Spinal cord (tissue), 10 donors: Measurements from ENCODE around the gene SPTBN4. TPM values are rescaled to one million over a fixed set of nuclear protein-coding genes. Genes with fewer than 3 reads are reported as not detected.

ENCODE experiments used
- DNase-seq, 6 donors: peaks; one replicate each; pipeline versions ENCODE4 v3.0.0 to v3.0.0-alpha.2; 2013 to 2015; ENCODE audit warnings: low spot score in 6 of 6, low read depth in 4 of 6
- H3K27ac ChIP-seq: one replicate; pipeline ENCODE4 v1.5.1; 2013; ENCODE audit warnings: low read depth, low read length, control low read depth
- H3K27me3 ChIP-seq: one replicate; pipeline ENCODE4 v1.6.1; 2013; ENCODE audit warnings: low read length; ENCODE audit not compliant: control insufficient read depth, insufficient read depth
- H3K36me3 ChIP-seq: one replicate; pipeline ENCODE4 v1.6.1; 2013; ENCODE audit warnings: low read length; ENCODE audit not compliant: control insufficient read depth, insufficient read depth
- H3K4me1 ChIP-seq: one replicate; pipeline ENCODE4 v1.6.1; 2013; ENCODE audit warnings: low read length; ENCODE audit not compliant: control insufficient read depth, insufficient read depth
- H3K4me3 ChIP-seq: one replicate; pipeline ENCODE4 v1.5.1; 2013; ENCODE audit warnings: low read depth, low read length, control low read depth
- H3K9me3 ChIP-seq: one replicate; pipeline ENCODE4 v1.6.1; 2013; ENCODE audit warnings: low read length; ENCODE audit not compliant: control insufficient read depth, insufficient read depth
- WGBS: methylation state at CpG from one replicate; pipeline ENCODE4 v1.1.5; 2013; ENCODE audit warnings: missing lambda C conversion rate; ENCODE audit not compliant: insufficient coverage; 5-methylcytosine and 5-hydroxymethylcytosine counted together
- long read RNA-seq, 4 donors: transcript quantifications; one replicate each; lab custom pipeline, GENCODE V29; 2026
- polyA plus RNA-seq, 2 donors: library from polyadenylated mRNA; unstranded; fragments of 120-200 nt; gene quantifications; one replicate each; pipeline ENCODE4 v1.2.1, GENCODE V29; 2013; ENCODE audit not compliant: insufficient read length in 2 of 2
- total RNA-seq, 2 donors: library from RNA; depleted of rRNA in 1 of 2; stranded (reverse); fragments of 120-200 nt in 1 of 2; fragments of >200 nt in 1 of 2; gene quantifications; one replicate each; pipeline versions ENCODE4 v1.2.3 to v1.2.4, GENCODE V29; 2013 to 2014
- donor health status: healthy.

Gene SPTBN4
- total RNA-seq, result 10 to 100 TPM; 13.9 to 24.2 TPM
- polyA plus RNA-seq, result 10 to 100 TPM; 31.9 to 43.8 TPM
- long read RNA-seq, donor 1, partial matches to known transcripts, result 0 of 2 reads
- long read RNA-seq, donor 1, other reads (novel, unspliced or antisense), result 0 of 2 reads
- long read RNA-seq, donor 2, partial matches to known transcripts, result 0 of 2 reads
- long read RNA-seq, donor 2, other reads (novel, unspliced or antisense), result 0 of 2 reads
- long read RNA-seq, donor 3, partial matches to known transcripts, result 0 of 1 reads
- long read RNA-seq, donor 3, other reads (novel, unspliced or antisense), result 0 of 1 reads
- long read RNA-seq, donor 4, result 0 reads

DNA sequence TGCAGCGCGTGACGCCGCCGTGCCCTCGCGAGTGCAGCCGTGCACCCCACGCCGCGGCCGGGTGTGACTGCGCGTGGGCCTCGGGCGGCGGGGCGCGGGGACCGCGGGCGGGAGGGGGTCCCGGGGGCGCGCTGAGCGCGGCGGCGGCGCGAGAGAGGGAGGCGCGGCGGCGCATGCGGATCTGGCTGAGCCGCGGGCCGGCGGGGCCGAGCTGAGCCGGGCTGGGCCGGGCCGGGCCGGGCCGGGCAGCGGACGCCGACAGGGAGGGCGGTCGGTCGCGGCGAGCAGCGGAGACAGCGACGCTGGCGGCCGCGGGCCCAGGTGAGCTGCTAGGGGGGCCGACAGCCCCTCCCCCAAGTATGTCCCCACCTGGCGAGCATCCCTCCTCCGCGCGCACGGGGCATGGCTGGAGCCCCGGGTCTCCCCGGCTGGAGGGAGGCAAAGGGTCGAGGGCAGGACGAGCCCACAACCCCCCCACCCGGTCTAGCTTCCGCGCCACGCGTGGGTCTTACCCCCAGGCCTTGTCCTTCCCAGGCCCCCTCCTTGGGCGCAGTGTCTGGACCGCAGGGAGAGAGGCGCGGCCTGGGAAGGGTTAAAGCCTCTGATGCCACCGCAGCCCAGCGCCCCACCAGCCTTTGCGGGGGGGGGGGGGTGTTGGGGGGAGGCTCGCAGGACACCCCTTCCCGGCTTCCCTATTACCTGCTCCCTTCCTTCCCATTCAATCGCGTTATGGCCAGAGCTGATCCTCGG is at the start of gene SPTBN4:
Gene SPTBN4 (plus strand): TSS at position 17 of the 750 bp plus-strand sequence. CDS start 5,621 bp downstream, outside the sequence.
- Histone ChIP-seq H3K4me3 (peak within 1 kb of the TSS; percentile 78), H3K27me3 (no peaks in the 10 kb centered on the region), H3K27ac (peak within 1 kb of the TSS; percentile 77), H3K4me1 (peaks cover 28% of the 10 kb centered on the region), H3K9me3 (no peaks in the 10 kb centered on the region), H3K36me3 (peaks cover 7% of the 10 kb centered on the region)
- DNase-seq, result peak in 3 of 6 donors; percentile 4 to 21 (median 17)
- WGBS, result under 1% methylated on average over 70 of the region's 87 CpGs

DNA sequence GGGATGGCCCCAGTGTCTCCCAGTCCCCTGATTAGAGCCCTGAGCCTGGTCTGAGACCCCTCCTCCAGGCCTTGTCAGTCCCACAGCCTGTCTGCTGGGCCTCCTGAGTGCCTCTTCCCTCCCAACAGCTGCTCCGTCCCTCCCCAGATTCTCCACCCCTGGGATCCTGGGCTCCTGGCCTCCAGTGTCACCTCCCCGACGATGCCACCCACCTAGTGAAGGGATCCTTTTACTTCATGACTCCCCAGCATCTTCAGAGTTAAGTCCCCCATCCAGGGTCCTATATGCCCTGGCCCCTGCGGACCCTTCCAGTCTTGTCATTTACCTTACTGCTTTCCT is 49.2 kb upstream of the SPTBN4 start:
- H3K36me3 ChIP-seq, result peaks cover 2% of the 10 kb centered on the region
- DNase-seq, result no peak
- peaks cover 47% of the 10 kb centered on the region for H3K4me1 ChIP-seq

DNA sequence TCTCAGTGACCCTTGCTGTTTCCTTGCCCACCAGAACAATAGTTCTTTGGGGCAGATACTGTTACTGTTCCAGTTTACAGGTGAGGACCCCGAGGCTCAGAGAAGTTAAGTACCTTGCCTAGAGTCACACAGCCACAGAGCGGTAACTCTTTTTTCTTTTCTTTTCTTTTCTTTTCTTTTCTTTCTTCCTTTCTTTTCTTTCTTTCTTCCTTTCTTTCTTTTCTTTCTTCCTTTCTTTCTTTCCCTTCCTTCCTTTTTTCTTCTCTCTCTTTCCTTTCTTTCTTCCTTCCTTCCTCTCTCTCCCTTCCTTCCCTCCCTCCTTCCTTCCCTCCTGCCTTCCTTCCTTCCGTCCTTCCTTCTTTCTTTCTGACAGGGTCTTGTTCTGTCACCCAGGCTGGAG is 48.8 kb upstream of the SPTBN4 start:
- Histone ChIP-seq H3K4me3 (no peak overlapping the region), H3K9me3 (no peaks in the 10 kb centered on the region), H3K4me1 (peaks cover 44% of the 10 kb centered on the region), H3K27me3 (no peaks in the 10 kb centered on the region), H3K36me3 (peaks cover 6% of the 10 kb centered on the region), H3K27ac (peak overlapping the region; percentile 59)
- 82% methylated on average over 3 of the region's 3 CpGs for WGBS
- no peak for DNase-seq

More for the DNA sequence above, 49.2 kb upstream of the SPTBN4 start:
- WGBS, result 72% methylated on average over 4 of the region's 4 CpGs
- peak overlapping the region; percentile 59 for H3K27ac ChIP-seq
- no peak overlapping the region for H3K4me3 ChIP-seq
- H3K27me3 ChIP-seq, result no peaks in the 10 kb centered on the region
- no peaks in the 10 kb centered on the region for H3K9me3 ChIP-seq

DNA sequence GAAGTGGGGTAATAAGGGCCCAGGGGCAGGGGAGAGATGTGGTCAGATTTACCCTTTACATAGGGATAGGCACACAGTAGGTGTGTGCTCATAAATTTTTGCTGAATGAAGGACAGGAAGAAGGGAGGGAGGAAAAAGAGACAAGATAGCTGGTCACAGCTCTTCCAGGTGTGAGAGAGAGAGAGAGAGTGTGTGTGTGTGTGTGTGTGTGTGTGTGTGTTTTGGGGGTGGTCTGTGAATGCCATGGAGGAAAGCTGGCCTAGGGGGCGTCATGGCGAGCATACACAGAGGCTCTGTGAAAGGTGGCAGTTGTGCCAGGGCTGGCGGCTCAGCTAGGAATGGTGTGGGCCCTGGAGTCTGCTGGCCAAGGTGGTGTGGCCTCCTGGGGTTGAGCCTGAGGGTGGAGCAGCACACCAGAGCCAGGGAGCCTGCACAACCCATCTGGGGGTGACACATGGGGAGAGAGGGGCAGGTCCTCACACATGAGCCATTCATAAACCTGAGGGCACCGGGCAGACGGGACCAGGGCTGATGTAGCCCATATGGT is 47.7 kb upstream of the SPTBN4 start:
- no peak overlapping the region for H3K27ac ChIP-seq
- H3K4me1 ChIP-seq, result peaks cover 37% of the 10 kb centered on the region

DNA sequence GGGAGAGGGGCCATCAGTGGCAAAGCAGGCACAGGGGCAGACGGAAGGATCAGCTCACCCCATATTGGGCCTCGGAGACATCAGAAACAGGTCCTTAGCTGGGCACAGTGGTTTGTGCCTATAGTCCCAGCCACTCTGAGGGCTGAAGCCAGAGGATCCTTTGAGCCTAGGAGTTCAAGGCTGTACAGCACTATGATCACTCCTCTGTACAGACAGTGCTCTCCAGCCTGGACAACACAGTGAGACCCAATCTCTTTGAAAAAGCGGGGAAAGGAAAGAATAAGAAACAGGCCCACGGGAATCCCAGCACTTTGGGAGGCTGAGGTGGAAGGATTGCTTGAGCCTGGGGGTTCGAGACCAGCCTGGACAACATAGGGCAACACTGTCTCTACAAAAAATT is 47.0 kb upstream of the SPTBN4 start:
- WGBS, result 91% methylated on average over 5 of the region's 5 CpGs

More for the DNA sequence above, 47.7 kb upstream of the SPTBN4 start:
- Histone ChIP-seq H3K4me3 (no peak overlapping the region), H3K36me3 (peaks cover 10% of the 10 kb centered on the region), H3K9me3 (no peaks in the 10 kb centered on the region), H3K27me3 (no peaks in the 10 kb centered on the region)
- no peak for DNase-seq
- WGBS, result 54% methylated on average over 5 of the region's 5 CpGs

DNA sequence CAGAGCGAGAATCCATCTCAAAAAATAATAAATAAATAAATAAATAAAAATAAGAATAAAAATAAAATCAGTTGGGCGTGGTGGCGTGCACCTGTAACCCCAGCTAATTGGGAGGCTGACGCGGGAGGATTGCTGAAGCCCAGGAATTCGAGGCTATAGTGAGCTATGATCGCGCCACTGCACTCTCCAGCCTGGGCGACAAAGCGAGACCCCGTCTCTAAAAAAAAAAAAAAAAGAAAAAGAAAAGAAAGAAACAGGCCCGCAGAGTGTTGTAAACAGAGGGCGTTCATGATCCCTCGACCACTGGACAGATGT is 46.4 kb upstream of the SPTBN4 start:
- Histone ChIP-seq H3K27me3 (no peaks in the 10 kb centered on the region), H3K27ac (peak overlapping the region; percentile 99), H3K4me3 (peak overlapping the region; percentile 78), H3K36me3 (peaks cover 10% of the 10 kb centered on the region), H3K4me1 (peaks cover 35% of the 10 kb centered on the region), H3K9me3 (no peaks in the 10 kb centered on the region)
- DNase-seq, result no peak
- 21% methylated on average over 9 of the region's 14 CpGs for WGBS

More for the DNA sequence above, 47.0 kb upstream of the SPTBN4 start:
- H3K27ac ChIP-seq, result no peak overlapping the region
- H3K9me3 ChIP-seq, result no peaks in the 10 kb centered on the region
- no peak for DNase-seq
- no peaks in the 10 kb centered on the region for H3K27me3 ChIP-seq
- no peak overlapping the region for H3K4me3 ChIP-seq
- peaks cover 10% of the 10 kb centered on the region for H3K36me3 ChIP-seq
- peaks cover 36% of the 10 kb centered on the region for H3K4me1 ChIP-seq

DNA sequence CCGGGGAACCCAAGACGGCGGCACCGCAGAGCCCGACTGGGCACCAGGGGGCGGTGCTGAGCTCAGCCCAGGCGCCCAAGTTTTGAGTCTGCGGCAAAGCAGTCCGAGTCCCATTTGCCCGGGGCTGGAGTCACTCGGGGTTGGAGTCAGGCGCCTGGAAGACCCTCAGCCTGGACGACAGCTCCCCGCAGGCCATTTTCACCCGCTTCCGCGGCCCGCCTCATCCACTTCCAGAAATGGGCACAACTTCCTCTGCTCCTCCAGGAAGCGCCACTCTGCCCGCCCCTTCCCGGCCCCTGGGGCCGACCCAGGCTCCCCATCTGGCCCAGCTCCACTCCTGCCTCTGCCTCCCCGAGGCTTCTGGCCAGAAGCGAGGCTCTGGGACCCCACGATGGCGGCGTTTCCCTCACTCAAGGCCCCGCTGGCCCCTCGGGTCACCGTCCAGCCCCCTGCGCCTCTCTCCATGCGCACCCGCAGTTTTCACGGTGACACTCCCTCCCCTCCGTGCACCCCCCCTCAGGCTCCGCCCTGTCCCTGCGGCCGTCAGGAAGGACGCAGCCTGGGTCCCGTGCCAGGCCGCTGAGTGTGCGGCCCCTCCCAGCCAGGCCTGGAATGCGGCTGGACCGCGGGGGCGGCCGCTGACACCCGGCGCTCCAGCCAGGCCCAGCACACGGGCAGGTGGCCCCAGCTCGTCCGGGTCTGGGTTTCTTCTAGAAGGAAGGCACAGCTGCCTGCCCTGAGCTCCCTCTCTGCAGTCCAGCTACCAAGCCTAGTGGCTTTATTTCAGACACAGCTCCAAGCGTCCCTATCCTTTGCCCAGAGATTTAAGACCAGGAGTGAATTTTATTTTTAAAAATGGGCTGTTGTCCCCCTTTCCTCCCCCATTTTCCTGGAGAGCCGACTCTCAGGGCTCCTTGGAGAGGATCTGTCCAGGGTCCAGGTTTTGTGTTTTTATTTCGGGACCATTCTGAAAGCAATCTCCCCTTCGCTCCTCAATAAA is 45.7 kb upstream of the SPTBN4 start:
- H3K4me3 ChIP-seq, result peak overlapping the region; percentile 78
- peak in 4 of 6 donors; percentile 42 to 93 (median 70) for DNase-seq
- peaks cover 10% of the 10 kb centered on the region for H3K36me3 ChIP-seq
- H3K27ac ChIP-seq, result peak overlapping the region; percentile 99
- under 1% methylated on average over 52 of the region's 56 CpGs for WGBS
- peaks cover 35% of the 10 kb centered on the region for H3K4me1 ChIP-seq
- H3K9me3 ChIP-seq, result no peaks in the 10 kb centered on the region
- H3K27me3 ChIP-seq, result no peaks in the 10 kb centered on the region

DNA sequence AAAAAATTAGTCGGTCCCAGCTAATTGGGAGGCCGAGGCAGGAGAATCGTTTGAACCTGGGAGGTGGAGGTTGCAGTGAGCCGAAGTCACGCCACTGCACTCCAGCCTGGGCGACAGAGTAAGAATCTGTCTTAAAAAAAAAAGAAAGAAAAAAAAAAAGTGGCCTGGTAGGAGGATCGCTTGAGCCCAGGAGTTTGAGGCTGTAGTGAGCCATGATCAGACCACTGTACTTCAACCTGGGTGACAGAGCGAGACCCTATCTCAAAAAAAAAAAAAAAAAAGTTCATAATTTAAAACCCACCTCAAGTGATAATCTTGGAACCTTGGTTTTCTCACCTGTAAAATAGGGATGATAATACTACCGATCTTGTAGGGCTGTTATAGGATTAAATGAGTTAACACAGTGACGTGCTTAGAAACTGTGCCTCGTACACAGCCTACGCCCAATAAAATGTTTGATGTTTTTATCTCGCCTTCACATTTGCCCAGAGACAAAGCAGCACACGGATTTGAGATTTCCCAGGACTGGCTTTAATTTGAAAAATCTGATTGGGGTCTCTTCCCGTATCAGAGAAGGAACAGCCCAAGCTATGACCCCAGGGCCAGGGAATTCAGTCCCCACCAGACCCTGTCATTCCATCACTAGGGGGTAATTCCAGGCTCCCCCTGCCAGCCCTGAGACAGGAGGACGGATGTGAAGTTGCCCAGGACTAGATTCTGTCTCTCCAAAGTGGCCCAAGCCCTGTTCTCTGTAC is 44.6 kb upstream of the SPTBN4 start:
- peak overlapping the region; percentile 99 for H3K27ac ChIP-seq

More for the DNA sequence above, 44.6 kb upstream of the SPTBN4 start:
- Histone ChIP-seq H3K36me3 (peaks cover 10% of the 10 kb centered on the region), H3K9me3 (no peaks in the 10 kb centered on the region), H3K27me3 (no peaks in the 10 kb centered on the region), H3K4me3 (no peak overlapping the region), H3K4me1 (peaks cover 34% of the 10 kb centered on the region)
- 92% methylated on average over 14 of the region's 16 CpGs for WGBS
- DNase-seq, result no peak
